Islet of Langerhans (tissue), 1 donor: ENCODE data around the gene ASXL2.
"Not testable (repeated sequence)": the region's sequence is repeated elsewhere in the genome, so short reads cannot be mapped to it uniquely, and the experiment has no call there.

ENCODE experiments used
- FAIRE-seq: peaks from one replicate; lab custom pipeline; 2011; peaks lifted over from hg19 to GRCh38; lab: Jason Lieb, UNC

The ASXL2 gene

DNA sequence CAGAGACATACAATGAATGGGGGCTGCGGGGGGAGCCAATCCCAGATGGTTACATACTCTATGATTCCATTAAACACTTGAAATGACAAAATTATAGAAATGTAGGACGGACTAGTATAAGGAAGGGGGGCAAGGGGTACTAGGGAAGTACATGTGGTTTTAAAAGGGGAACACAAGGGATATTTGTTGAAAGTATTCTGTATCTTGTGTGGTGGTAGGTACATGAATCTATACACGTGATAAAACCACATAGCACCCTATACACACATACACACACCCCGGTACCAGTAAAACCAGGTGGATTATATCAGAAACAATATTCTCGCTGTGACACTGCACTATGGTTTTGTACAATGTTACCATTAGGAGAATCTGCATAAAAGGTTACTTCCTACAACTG is 45.4 kb downstream of the ASXL2 start:
- FAIRE-seq: no peak

GRCh38 chr2:25831746-25832449 is 46.4 kb downstream of the ASXL2 start:
- FAIRE-seq: no peak

GRCh38 chr2:25829828-25830227 is 48.5 kb downstream of the ASXL2 start:
- FAIRE-seq: no peak

- FAIRE-seq: no peak
These were observed 48.9 kb downstream of the ASXL2 start for GRCh38 chr2:25829377-25829704.

GRCh38 chr2:25828532-25829376 is 49.5 kb downstream of the ASXL2 start:
- FAIRE-seq: not testable (repeated sequence)

- FAIRE-seq: no peak
These were observed 53.0 kb downstream of the ASXL2 start for GRCh38 chr2:25825238-25825637.

GRCh38 chr2:25824718-25825117 is 53.6 kb downstream of the ASXL2 start:
- no peak for FAIRE-seq

DNA sequence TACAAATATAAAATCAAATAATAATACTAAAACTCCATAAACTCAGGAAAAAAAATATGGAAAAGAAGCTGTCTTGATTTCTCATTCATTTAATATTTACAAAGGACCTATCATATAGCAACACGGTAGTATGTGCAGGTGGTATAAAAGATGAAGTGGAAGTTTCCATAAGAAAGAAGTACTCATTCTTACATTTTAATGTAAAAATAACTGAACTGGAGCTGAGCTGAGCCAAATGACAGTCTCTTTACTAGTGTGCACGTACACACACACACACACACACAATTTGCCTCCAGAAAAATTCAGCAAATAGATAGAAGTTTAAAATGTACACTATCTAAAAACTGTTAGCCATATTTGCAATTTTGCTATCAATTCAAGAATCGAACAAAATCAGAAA is 54.1 kb downstream of the ASXL2 start:
- no peak for FAIRE-seq

- FAIRE-seq: peak; percentile 95
These were observed 55.8 kb downstream of the ASXL2 start for GRCh38 chr2:25822190-25823117.

DNA sequence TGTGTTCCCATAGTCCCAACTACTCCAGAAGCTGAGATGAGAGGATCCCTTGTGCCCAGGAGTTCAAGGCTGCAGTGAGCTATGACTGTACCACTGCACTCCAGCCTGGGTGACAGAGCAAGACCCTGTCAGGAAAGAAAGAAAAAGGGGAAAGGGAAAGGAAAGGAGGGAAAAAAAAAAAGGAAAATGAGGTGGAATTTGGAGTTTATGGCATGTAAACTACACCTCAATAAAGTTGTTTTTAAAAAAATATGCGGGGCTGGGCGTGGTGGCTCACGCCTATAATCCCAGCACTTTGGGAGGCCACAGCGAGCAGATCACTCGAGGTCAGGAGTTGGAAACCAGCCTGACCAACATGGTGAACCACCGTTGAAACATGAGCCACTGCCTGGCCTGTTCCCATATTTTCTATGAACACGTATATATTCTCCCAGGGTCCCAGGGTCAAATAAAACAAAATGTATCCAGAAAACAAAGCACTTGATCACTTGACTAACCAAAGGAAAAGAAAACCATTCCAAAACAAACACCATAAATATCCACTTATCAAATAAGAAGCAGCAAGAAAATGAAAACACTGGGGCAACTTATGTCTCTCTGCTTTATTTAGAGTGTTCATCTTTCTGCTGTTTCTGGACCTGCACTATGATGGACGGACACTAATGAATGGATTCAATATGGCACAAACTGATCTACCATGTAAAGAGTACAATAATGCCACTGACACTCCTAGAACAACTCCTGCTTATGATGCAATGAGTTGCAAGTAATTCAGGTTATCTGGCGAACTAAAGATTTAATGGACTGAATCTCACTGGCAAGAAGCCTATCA is 56.8 kb downstream of the ASXL2 start:
- peak; percentile 76 for FAIRE-seq

- no peak for FAIRE-seq
These were observed 58.7 kb downstream of the ASXL2 start for GRCh38 chr2:25819597-25820039.

DNA sequence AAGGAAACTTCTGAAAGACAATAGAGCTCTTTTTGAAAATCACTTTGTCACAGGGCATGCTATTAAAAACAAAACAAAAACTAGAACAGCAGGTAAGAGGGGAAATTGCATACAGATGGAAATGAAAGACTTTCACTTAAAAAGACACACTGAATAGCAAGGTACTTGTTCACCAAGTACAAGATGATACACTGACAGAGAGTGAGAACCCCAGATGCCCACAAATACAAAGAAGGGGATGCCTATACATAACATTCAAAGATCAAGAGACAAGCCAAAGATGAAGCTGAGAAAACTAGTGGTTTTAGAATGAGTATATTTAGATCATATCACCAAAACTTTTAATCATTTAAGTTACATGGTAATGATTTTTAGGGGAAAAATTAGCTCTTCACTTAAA is 60.7 kb downstream of the ASXL2 start:
- FAIRE-seq: no peak

DNA sequence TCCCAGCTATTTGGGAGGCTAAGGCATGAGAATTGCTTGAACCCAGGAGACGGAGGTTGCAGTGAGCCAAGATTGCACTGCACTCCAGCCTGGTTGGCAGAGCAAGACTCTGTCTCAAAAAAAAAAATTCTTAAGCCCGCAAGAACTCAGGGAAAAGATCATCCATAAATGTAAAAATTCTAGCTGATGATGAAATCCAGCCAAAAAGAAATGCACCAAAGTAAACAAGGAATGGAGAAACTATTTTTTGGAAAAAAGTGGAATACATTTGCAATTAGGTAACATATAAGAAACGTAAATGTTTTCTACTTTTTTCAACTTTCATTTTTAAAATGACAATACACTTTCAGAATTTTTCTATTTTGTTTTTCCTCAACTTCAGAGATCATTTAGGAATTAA is 61.3 kb downstream of the ASXL2 start:
- no peak for FAIRE-seq

- FAIRE-seq: no peak
These were observed 62.0 kb downstream of the ASXL2 start for GRCh38 chr2:25816249-25816648.

GRCh38 chr2:25814681-25815080 is 63.6 kb downstream of the ASXL2 start:
- FAIRE-seq: no peak

GRCh38 chr2:25810428-25810827 is 67.9 kb downstream of the ASXL2 start:
- no peak for FAIRE-seq

- no peak for FAIRE-seq
These were observed 68.6 kb downstream of the ASXL2 start for GRCh38 chr2:25809646-25810045.

DNA sequence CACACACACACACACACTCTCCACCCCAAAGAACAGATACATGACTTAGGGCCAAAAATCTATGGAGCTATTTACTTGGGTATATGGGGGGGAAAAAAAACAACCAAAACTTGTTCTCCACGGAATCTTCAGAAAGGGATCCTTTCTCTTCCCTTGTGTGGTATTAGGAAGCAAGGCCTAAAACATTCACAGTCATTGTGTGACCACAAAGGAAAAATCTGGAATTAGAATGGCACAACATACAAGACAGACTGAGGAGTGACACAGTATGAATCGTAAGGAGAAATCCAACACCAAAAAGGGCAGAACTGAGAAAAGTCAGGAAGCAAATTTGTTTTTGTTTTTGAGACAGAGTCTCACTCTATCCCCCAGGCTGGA is 70.3 kb downstream of the ASXL2 start:
- no peak for FAIRE-seq

DNA sequence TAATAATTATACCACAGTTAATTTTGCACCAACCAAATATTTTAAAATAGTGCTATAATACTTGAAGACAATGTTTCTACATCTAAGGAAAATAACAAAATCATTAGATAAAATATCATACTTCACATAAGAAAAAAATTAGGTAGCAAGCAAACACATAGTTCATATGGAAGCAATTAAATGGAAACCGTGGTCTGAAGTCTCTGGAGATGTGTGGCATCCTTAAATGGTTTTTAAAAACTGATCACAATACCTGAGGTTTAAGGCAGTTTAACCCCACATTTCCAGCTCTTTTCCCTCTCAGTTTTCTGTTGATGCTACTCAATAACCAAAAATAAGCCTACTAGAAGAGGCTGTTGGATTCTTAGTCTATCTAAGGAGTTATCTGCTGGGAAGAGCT is 71.3 kb downstream of the ASXL2 start:
- no peak for FAIRE-seq

- no peak for FAIRE-seq
These were observed 72.3 kb downstream of the ASXL2 start for GRCh38 chr2:25805987-25806386.

GRCh38 chr2:25804338-25804737 is 73.9 kb downstream of the ASXL2 start:
- FAIRE-seq: no peak

DNA sequence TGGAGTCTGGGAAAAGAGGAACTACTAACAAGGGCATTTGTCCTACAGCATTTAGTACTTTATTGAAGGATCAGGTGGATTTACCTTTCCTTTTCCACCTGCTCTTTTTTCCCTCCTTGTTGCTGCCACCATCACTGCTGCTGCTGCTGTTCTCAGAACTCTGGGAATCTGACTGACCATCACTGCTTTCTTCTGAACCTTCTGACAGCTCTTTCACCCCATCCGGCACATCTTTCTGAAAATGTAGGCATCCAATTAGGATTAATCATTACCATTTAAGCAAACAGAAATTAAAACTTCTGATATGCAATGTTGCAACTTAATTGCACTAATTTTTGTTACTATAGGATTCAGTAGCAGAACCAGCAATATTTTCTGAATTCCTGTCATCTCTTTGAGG is 79.0 kb downstream of the ASXL2 start:
- FAIRE-seq: no peak
